Neural progenitor cell (in vitro differentiated cells): ENCODE results near the gene KIF21B.

ENCODE experiments used
- CTCF ChIP-seq: fragments of 200-600 bp; sonication (generic); IDR thresholded peaks from 2 replicates; pipeline ENCODE4 v1.5.1; 2017; ENCODE audit warnings: antibody characterized with exemption, mild to moderate bottlenecking
- EZH2 ChIP-seq: fragments of 200-600 bp; sonication (generic); IDR thresholded peaks from 2 replicates; pipeline ENCODE4 v1.6.1; 2017; ENCODE audit warnings: antibody characterized with exemption, mild to moderate bottlenecking, moderate library complexity
- EZH2phosphoT487 ChIP-seq: fragments of 200-600 bp; sonication (generic); IDR thresholded peaks from 2 replicates; pipeline ENCODE4 v1.6.1; 2017; ENCODE audit warnings: antibody characterized with exemption

- TF ChIP-seq CTCF, result no peak
- TF ChIP-seq EZH2, result no peak
- TF ChIP-seq EZH2phosphoT487, result no peak
Measured at GRCh38 chr1:200976634-200977033, 46.9 kb downstream of the KIF21B start.
